Heart left ventricle (tissue), 16 donors: ENCODE results near the gene MLN. TPM values are rescaled to one million over a fixed set of nuclear protein-coding genes. Genes with fewer than 3 reads are reported as not detected.

Experiments used
- ATAC-seq, 4 donors: fragments of 200-7000 bp; cut with Tn5 transposase; one replicate each; pipeline ENCODE4 v1.9.1; 2020 to 2022; ENCODE audit warnings: moderate library complexity in 4 of 4, mild to moderate bottlenecking in 3 of 4, moderate number of reproducible peaks in 1 of 4
- DNase-seq, 5 donors: peaks; one replicate each; pipeline ENCODE4 v3.0.0-alpha.2; 2020
- H3K27ac ChIP-seq, 12 donors: fragments of 200-600 bp; sonication (generic) in 4 of 12; one replicate each; pipeline versions ENCODE4 v1.5.0 to v1.8.0; 2016 to 2022; ENCODE audit warnings: mild to moderate bottlenecking in 2 of 12
- H3K27me3 ChIP-seq, 9 donors: fragments of 200-600 bp; sonication (generic) in 2 of 9; one replicate each; pipeline versions ENCODE4 v1.5.1 to v1.8.0; 2016 to 2022; ENCODE audit warnings: mild to moderate bottlenecking in 3 of 9
- H3K36me3 ChIP-seq, 9 donors: fragments of 200-600 bp; sonication (generic) in 2 of 9; one replicate each; pipeline versions ENCODE4 v1.5.0 to v1.8.0; 2018 to 2022; ENCODE audit warnings: mild to moderate bottlenecking in 2 of 9
- H3K4me1 ChIP-seq, 12 donors: fragments of 200-600 bp; sonication (generic) in 4 of 12; one replicate each; pipeline versions ENCODE4 v1.5.0 to v1.8.0; 2016 to 2022; ENCODE audit warnings: mild to moderate bottlenecking in 3 of 12
- H3K4me3 ChIP-seq, 12 donors: fragments of 200-600 bp; sonication (generic) in 4 of 12; one replicate each; pipeline versions ENCODE4 v1.5.0 to v1.8.0; 2017 to 2022; ENCODE audit warnings: mild to moderate bottlenecking in 9 of 12, moderate library complexity in 4 of 12
- H3K9me3 ChIP-seq, 12 donors: fragments of 200-600 bp; sonication (generic) in 4 of 12; one replicate each; pipeline versions ENCODE4 v1.5.0 to v1.8.0; 2016 to 2022; ENCODE audit warnings: mild to moderate bottlenecking in 1 of 12
- CTCF ChIP-seq, 12 donors: fragments of 200-600 bp; sonication (generic) in 4 of 12; IDR thresholded peaks; one replicate each; pipeline versions ENCODE4 v1.5.0 to v1.8.0; 2018 to 2022; ENCODE audit warnings: antibody characterized with exemption in 12 of 12, mild to moderate bottlenecking in 5 of 12
- POLR2A ChIP-seq, 2 donors: fragments of 450-650 bp; IDR thresholded peaks; one replicate each; pipeline ENCODE4 v1.6.1; 2017; ENCODE audit warnings: antibody characterized with exemption in 2 of 2, mild to moderate bottlenecking in 2 of 2, moderate library complexity in 2 of 2
- WGBS, 4 donors: extraction: QIAGEN DNeasy Blood & Tissue Kit in 2 of 4; methylation state at CpG; one replicate each; pipeline versions ENCODE4 v1.1.5 to v1.1.7; 2013 to 2018; 5-methylcytosine and 5-hydroxymethylcytosine counted together
- intact Hi-C, 10 donors: fragments of 100-400 bp; cut with DNase I; formaldehyde crosslinking; loops; one replicate each; pipeline versions ENCODE4 v1.11.1 to v1.14.2; 2022
- polyA plus RNA-seq, 2 donors: library from polyadenylated mRNA; stranded (reverse); fragments of 200-250 nt; gene quantifications; one replicate each; pipeline ENCODE4 v1.2.3, GENCODE V29; 2013
- total RNA-seq, 9 donors: library from RNA; depleted of rRNA in 2 of 9; stranded (reverse); fragments of >200 nt in 2 of 9; fragmentation: NEBNext Ultra II Directional in 3 of 9; extraction: Animal tissue kit (Norgen Biotek cat#: 25700) in 3 of 9; gene quantifications; one replicate each; pipeline versions ENCODE4 v1.1.0 to v1.2.4, GENCODE V29; 2016 to 2023
- donor health status: ischemic (EF 13 %, LVEDD 7.1; RV severe dilation, severe dysfunction).
- donor health status: healthy with polysubstance abuse.
- donor health status: DM: no; HTN: yes; CAD: no.
- donor health status: DM: no; HTN: no; CAD: no.
- donor health status: ischemic (EF 25% LVEDD 6.9; RV normal size, moderate dysfunction).
- donor health status: ischemic (EF 25% LVEDD 5.7; RV mildly dilated, moderate dysfunction).
- donor health status: healthy.
- donor health status: DM: yes; HTN: yes; CAD: no.
- donor health status: ischemic (EF 35%, LVEDD 5.7; RV mildly dilated, moderate dysfunction).
- donor health status: nonischemic (EF 11% LVEDD 7.7; RV severe dilation, severe dysfunction).
- donor health status: DM: yes; HTN: yes; CAD: no.
- donor health status: PGD.
- donor health status: ischemic (EF 29% LVEDD 5.4; RV normal size, mild dysfunction).
- donor health status: nonischemic (EF 23%, LVEDD 6.1; RV moderate dilation, normal function).

Gene MLN
- total and polyA plus RNA-seq, 11 donors = not detected

GRCh38 chr6:33813990-33814985, 10.5 kb upstream of the MLN start:
- no peak for TF ChIP-seq CTCF (IDR thresholded peaks at IDR 0.05)
- no peak for TF ChIP-seq POLR2A (IDR thresholded peaks at IDR 0.05)
- peaks cover 0 to 3% (median 0%) of the 10 kb centered on the region in 12 donors for H3K4me1 ChIP-seq
- H3K4me3 ChIP-seq = no peak overlapping the region
- H3K27ac ChIP-seq = no peak overlapping the region
- no peaks in the 10 kb centered on the region for H3K36me3 ChIP-seq
- intact Hi-C loops = loop anchor here in 1 of 10 donors (5.0 kb wide), 1 partner anchor 42 kb away; no protein-coding TSS in a partner anchor
- DNase-seq (no peak), ATAC-seq (no peak)
- no peaks in the 10 kb centered on the region for H3K9me3 ChIP-seq
- WGBS, 4 donors = 59 to 71% (median 67%) methylated on average over 13 to 19 of the region's 19 CpGs
- peaks cover 2 to 47% (median 30%) of the 10 kb centered on the region in 9 donors for H3K27me3 ChIP-seq

- Histone ChIP-seq H3K36me3 (no peaks in the 10 kb centered on the region), H3K27me3 (peaks cover 2 to 48% (median 30%) of the 10 kb centered on the region in 9 donors)
Measured at GRCh38 chr6:33813246-33813904, 9.6 kb upstream of the MLN start.

GRCh38 chr6:33812669-33813068, 8.9 kb upstream of the MLN start:
- 3 to 11% (median 4%) methylated on average over 7 to 11 of the region's 11 CpGs for WGBS, 4 donors
- DNase-seq (peak in 4 of 5 donors; percentile 25 to 49 (median 36)), ATAC-seq (peak in 3 of 4 donors; percentile 48 to 62 (median 49))
- Histone ChIP-seq H3K36me3 (no peaks in the 10 kb centered on the region), H3K27me3 (peaks cover 2 to 51% (median 25%) of the 10 kb centered on the region in 9 donors), H3K4me1 (peaks cover 0 to 13% (median 8%) of the 10 kb centered on the region in 12 donors), H3K27ac (no peak overlapping the region), H3K9me3 (no peaks in the 10 kb centered on the region), H3K4me3 (no peak overlapping the region)
- TF ChIP-seq CTCF (IDR thresholded peaks at IDR 0.05) = peak in 6 of 12 donors; percentile 15 to 51 (median 29)
- no peak for TF ChIP-seq POLR2A (IDR thresholded peaks at IDR 0.05)
- intact Hi-C loops = loop anchor here in 1 of 10 donors (5.0 kb wide), 1 partner anchor 40 kb away; no protein-coding TSS in a partner anchor

More at GRCh38 chr6:33813246-33813904, 9.6 kb upstream of the MLN start:
- Histone ChIP-seq H3K4me1 (peaks cover 0 to 6% (median under 1%) of the 10 kb centered on the region in 12 donors), H3K4me3 (no peak overlapping the region), H3K27ac (no peak overlapping the region), H3K9me3 (no peaks in the 10 kb centered on the region)
- TF ChIP-seq POLR2A (IDR thresholded peaks at IDR 0.05) (no peak), CTCF (IDR thresholded peaks at IDR 0.05) (no peak)
- DNase-seq (no peak), ATAC-seq (no peak)
- WGBS, 4 donors = 63 to 71% (median 68%) methylated on average over 12 to 16 of the region's 16 CpGs
- intact Hi-C loops = loop anchor here in 1 of 10 donors (5.0 kb wide), 1 partner anchor 41 kb away; no protein-coding TSS in a partner anchor
